Measurements from ENCODE around the gene ABTB1. TPM values are rescaled to one million over a fixed set of nuclear protein-coding genes. Genes with fewer than 3 reads are reported as not detected.

ABTB1 gene
- total RNA-seq, 1 donor from 2014 or later = 20.7 TPM

DNA sequence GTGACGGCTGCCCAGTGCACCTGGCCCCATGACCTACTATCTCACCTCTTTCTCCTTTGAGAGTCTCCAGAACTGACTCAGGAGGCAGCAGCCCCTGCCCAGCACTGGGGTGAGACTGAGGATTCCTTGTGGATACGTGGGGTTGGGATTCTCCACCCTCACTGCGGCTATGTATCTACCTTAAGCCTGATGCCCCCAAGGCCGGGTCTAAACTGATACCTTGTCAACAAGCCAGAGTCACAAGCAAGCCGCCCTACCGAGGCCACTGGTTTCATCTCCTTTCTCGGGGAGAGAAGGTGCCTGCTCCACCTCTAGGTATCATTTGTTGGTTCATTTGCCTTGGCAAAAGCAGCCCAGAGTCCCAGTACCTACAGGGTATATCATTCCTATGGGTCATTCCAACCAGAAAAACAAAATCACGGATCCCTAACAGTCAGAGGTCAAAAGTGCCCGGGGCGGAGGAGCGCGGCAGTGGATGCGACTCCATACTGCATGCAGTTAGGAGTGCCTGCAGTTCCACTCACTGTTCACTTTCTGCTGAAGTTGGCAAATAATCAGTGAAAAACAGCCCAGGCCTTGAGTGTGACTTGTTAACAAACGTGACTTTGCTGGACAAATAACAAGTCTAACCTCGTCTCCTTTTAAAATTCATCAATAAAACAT is 47.5 kb downstream of the ABTB1 start:
- no peak for DNase-seq (ENCODE audit: low spot score)

DNA sequence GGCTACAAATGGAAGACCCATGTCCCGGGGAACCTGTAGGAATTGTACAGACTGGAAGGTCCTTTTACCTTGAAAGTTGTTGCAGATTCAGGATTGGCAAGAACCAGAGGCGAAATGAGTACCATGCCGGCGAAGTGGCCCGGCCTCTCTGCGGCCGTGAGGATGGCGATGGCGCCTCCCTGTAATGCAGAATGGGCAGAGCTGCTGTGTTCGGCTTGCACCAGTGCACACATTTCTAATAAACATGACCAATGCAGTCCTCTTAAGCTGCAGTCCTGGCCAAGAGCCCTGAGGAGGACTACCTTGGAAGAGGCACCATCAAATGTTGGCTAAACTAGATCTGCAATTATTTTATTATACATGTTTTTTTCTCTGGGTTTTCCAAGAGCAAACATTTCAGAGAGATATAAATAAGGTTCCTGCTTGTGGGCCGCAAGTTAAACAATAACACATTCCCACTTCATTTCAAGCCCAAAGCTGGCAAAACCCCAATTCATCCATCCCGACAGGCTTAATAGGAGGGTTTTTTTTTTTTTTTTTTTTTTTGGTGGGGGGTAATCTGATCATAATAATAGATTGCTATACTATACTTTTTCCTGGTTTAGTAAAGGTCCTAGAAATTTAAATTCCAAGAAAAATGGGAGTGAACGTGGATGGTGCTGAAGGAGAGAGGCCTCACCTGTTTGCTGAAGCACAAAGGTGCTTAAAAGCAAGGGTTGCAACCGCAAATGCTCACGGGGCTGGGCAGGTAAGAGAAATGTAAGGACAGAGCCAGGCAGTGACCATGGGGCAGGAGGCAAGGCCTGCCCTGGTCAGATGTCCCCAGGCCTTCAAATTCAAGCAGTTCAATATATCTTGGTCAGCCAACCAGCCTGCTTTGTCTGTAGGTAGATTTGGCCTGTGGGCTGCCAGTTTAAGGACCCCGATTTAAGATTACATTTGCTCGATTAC is 48.5 kb downstream of the ABTB1 start:
- DNase-seq (ENCODE audit: low spot score) = no peak

DNA sequence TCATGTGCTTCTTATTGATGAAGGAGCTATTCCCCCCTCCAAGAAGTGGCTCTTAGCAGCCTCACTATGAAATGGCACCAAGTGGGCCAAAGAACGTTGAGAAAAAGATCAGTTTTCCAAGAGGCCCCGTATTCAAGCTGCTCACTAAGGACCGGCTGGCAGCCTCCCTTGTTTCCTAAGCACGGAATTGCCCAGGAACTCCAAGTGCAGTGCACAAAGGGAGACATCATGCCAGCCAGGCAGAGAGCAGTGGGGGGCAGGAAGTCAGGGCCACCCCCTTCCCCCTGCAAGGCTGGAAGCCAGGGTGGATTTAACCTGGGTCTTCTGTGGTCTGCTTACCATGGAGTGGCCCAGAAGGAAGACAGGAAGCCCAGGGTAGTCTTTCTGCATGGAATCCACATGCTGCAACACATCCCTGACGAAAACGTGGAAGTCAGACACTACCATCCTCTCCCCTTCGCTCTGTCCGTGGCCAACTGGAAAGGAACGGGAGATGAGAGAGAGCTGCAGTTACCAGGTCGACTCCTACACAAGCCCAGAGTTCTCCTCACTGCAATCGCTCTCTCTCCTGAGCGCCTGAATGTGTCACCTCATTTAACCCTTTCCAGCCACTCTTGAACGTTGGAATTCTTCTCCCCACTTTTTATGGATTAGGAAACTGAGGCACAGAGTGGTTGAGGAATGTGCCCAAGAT is 49.5 kb downstream of the ABTB1 start:
- DNase-seq (ENCODE audit: low spot score) = no peak

DNA sequence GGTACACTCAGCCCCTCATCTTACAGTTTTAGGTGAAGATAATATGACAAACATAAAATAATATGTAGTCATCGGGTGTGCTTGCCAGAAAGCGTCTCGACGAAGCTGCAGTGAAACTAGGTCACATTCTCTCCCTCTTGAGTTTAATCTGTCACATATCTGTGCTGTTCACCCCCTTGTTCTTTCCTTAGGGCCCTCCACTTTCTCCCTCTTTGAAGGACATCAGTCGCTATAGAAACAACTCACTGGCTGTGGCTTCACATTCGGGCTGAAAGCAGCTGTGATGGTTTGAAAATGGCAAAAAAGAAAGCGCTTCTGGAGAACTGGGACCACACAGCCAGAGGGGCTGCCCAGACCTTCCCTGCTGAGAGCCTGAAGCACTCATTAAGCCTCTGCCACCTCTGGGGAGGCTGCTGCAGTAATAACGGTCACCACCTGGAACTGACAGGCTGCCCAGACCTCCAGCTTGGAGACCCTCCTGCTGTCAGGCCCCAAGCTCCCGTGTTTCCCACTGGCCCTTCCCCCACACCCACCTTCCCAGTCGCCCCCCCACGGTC is 50.3 kb downstream of the ABTB1 start:
- no peak for DNase-seq (ENCODE audit: low spot score)

DNA sequence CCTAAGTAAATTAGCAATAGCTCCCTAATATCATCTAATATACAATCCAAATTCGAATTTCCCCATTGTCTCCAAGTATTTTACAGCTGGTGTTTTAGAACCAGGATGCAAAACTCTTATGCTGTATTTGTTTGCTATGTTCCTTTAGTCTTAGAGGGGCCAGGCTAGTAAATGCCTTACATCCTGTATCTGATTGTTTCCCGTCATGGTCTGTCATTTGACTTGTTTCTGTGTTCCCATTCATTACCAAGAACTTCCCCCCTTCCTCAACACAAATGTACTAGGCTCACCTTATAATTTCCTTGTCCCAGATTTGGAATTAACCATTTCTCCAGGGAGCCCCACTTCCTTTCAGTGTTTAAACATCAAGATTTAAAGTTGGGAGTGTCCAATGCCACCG is 54.1 kb downstream of the ABTB1 start:
- no peak for DNase-seq (ENCODE audit: low spot score)

DNA sequence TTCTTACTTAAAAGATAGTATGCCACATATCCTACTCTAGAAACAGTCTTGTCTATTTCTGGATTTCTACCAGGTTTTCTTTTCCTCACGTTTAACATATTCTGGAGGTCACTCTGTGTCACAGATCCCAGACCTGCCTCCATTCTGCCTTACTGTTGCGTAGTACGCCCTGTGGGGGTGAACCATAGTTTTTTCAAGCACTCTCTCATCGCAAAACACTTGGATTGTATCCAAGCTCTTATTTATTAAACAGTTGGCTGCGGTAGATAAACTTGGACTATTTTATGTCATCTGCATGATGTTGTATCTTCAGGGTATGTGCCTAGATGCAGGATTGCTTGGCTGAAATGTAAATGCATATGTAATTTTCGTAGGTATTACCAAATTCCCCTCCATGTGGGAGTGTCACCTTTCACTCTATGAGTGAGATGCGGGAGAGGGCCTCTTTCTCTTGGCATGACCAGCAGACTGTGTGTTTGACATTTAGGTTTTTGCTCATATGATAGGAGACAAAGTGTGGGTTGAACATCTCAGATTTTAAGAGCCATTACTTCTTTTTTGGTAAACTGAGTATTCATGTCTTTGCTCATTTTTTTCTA is 55.8 kb downstream of the ABTB1 start:
- DNase-seq (ENCODE audit: low spot score) = no peak

DNA sequence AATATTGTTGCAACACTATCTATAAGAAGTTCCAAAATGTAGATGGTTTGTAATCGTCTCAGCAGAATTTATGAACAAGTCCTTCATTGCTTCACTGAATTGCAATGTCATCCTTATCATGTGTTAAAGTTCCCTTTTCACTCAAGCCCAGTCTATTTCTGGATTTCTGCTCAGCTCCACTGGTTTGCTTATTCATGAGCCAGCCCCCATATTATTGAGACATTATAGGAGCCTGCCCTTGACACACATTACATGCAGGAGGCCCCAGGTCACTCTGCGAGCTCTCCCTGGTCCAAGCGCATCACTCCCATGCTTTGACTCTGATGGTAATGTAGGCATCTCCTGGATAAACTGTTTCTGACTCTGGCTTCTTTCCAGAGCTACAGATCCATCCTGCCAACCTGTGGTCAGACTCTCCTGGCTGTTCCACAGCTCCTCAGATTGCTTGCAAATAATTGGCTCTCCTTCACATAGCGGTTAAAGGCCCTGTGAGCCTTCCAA is 56.9 kb downstream of the ABTB1 start:
- no peak for DNase-seq (ENCODE audit: low spot score)

DNA sequence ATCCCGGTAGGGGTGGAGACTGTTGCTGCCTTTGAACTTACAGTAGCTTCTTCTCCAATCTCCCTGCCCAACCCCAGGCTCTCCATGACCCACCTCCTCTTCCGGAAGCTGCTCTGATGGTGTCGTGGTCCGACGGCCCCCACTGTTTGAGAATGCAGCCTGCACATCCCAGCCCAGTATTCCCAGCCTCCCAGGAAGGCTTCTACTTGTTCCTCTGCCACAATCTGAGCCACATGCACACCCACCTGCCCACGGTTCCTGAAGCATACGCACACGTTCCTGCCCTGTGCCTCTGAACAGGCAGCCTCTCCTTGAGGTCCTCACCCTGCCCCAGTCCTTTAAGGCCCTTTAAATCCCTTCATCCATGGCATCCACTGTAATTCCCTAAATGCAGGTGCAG is 57.4 kb downstream of the ABTB1 start:
- DNase-seq (ENCODE audit: low spot score) = no peak

Other genes starting within 250 kb of the ABTB1 start
- 30.5 TPM for gene TPRA1, start 82.2 kb upstream of the ABTB1 start, total RNA-seq
- 12.2 TPM for gene MCM2, start 74.5 kb upstream of the ABTB1 start, total RNA-seq
- 15.9 TPM for gene PODXL2, start 43.8 kb upstream of the ABTB1 start, total RNA-seq
- 75.1 TPM for gene MGLL, start 149.6 kb downstream of the ABTB1 start, total RNA-seq
- gene KBTBD12, start 242.3 kb downstream of the ABTB1 start, total RNA-seq = 5.5 TPM

Measured in ureter (tissue), 1 donor.